Activated gamma-delta T cell treated with Interleukin-2 at 50 U/mL for 16 hours (primary cell): Measurements from ENCODE around the gene CAMKK1.

Experiments
- DNase-seq: peaks from one replicate; pipeline ENCODE4 v3.0.0-alpha.2; 2020

The CAMKK1 gene

GRCh38 chr17:3917391-3917931 lies 24.6 kb upstream of the CAMKK1 start:
- no peak for DNase-seq

- no peak for DNase-seq
These were observed 24.0 kb upstream of the CAMKK1 start for GRCh38 chr17:3916825-3917224.

- peak; percentile 29 for DNase-seq
These were observed 23.3 kb upstream of the CAMKK1 start, which contains the start of gene P2RX1 for GRCh38 chr17:3915995-3916696. TSS of gene P2RX1 (minus strand) at chr17:3916465. CDS start at chr17:3916225, 240 bp downstream.

GRCh38 chr17:3915581-3915994 lies 22.7 kb upstream of the CAMKK1 start:
- no peak for DNase-seq

- DNase-seq: no peak
These were observed 21.4 kb upstream of the CAMKK1 start for GRCh38 chr17:3914312-3914670.

- peak; percentile 81 for DNase-seq
These were observed 20.9 kb upstream of the CAMKK1 start for GRCh38 chr17:3913531-3914311.

GRCh38 chr17:3912827-3913226 lies 20.0 kb upstream of the CAMKK1 start:
- no peak for DNase-seq

- DNase-seq: peak; percentile 55
These were observed 18.6 kb upstream of the CAMKK1 start for GRCh38 chr17:3911271-3912053.

- DNase-seq: no peak
These were observed 17.8 kb upstream of the CAMKK1 start for GRCh38 chr17:3910420-3911270.

GRCh38 chr17:3909257-3909656 lies 16.4 kb upstream of the CAMKK1 start:
- no peak for DNase-seq

GRCh38 chr17:3907483-3908216 lies 14.8 kb upstream of the CAMKK1 start:
- DNase-seq: no peak

GRCh38 chr17:3906881-3907280 lies 14.0 kb upstream of the CAMKK1 start:
- no peak for DNase-seq

GRCh38 chr17:3905017-3905520 lies 12.2 kb upstream of the CAMKK1 start:
- DNase-seq: no peak

GRCh38 chr17:3904501-3904900 lies 11.6 kb upstream of the CAMKK1 start:
- DNase-seq: no peak

- no peak for DNase-seq
These were observed 11.0 kb upstream of the CAMKK1 start for GRCh38 chr17:3903881-3904290.

- no peak for DNase-seq
These were observed 10.4 kb upstream of the CAMKK1 start for GRCh38 chr17:3903051-3903825.

- DNase-seq: no peak
These were observed 7.8 kb upstream of the CAMKK1 start for GRCh38 chr17:3900646-3901045.

- no peak for DNase-seq
These were observed 4.9 kb upstream of the CAMKK1 start for GRCh38 chr17:3897731-3898130.

GRCh38 chr17:3896968-3897235 lies 4.0 kb upstream of the CAMKK1 start:
- no peak for DNase-seq

- no peak for DNase-seq
These were observed 3.5 kb upstream of the CAMKK1 start for GRCh38 chr17:3896108-3896967.
